ENCODE measurements around the gene OR5H2. TPM values are rescaled to one million over a fixed set of nuclear protein-coding genes. Genes with fewer than 3 reads are reported as not detected.

The OR5H2 gene
- total RNA-seq, 1 donor from 2014 or later: not detected

DNA sequence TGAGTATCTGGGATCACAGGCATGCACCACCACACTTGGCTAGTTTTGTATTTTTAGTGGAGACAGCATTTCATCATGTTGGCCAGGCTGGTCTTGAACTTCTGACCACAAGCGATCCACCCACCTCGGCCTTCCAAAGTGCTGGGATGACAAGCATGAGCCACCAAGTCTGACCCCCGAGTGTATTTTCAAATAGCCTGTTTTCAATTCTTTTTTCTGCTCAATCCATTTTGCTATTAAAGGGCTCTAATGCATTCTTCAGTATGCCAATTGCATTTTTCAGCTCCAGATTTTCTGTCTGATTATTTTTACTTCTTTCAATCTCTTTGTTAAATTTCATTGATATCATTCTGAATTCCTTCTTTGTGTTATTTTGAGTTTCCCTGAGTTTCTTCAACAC is 12.5 kb upstream of the OR5H2 start:
- Mint-ChIP-seq H3K4me3 (ENCODE audit: unreplicated experiment) (no peak overlapping the region), H3K9me3 (ENCODE audit: unreplicated experiment) (peaks cover 18% of the 10 kb centered on the region), H3K36me3 (ENCODE audit: low read depth, unreplicated experiment) (peaks cover 16% of the 10 kb centered on the region), H3K4me1 (ENCODE audit: unreplicated experiment) (no peaks in the 10 kb centered on the region), H3K27ac (ENCODE audit: unreplicated experiment) (no peak overlapping the region), H3K27me3 (ENCODE audit: unreplicated experiment) (peaks cover 2% of the 10 kb centered on the region)
- no peak for DNase-seq (ENCODE audit: low spot score)
- TF ChIP-seq, protein P1, sequence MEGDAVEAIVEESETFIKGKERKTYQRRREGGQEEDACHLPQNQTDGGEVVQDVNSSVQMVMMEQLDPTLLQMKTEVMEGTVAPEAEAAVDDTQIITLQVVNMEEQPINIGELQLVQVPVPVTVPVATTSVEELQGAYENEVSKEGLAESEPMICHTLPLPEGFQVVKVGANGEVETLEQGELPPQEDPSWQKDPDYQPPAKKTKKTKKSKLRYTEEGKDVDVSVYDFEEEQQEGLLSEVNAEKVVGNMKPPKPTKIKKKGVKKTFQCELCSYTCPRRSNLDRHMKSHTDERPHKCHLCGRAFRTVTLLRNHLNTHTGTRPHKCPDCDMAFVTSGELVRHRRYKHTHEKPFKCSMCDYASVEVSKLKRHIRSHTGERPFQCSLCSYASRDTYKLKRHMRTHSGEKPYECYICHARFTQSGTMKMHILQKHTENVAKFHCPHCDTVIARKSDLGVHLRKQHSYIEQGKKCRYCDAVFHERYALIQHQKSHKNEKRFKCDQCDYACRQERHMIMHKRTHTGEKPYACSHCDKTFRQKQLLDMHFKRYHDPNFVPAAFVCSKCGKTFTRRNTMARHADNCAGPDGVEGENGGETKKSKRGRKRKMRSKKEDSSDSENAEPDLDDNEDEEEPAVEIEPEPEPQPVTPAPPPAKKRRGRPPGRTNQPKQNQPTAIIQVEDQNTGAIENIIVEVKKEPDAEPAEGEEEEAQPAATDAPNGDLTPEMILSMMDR (IDR thresholded peaks at IDR 0.05; ENCODE audit: unreplicated experiment): no peak

DNA sequence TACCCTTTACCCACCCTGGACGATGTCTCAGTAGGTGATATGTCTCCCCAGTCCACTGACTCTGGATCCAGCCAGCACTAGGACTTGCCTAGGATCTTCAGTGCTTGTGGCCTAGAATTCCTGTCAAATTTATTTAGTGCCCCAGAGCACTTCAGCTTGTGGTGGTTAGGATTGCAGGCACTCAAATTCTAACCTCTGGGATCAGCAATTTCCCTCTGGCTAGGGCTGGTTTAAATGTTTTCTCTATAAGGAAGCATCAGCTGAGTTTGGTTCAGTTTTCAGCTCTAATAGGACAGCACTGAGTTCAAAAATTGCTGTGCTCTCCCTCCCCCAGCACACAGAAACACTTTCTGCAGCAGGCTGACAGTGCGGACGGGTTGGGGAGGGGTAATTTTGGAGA is 10.2 kb upstream of the OR5H2 start:
- H3K4me1 Mint-ChIP-seq (ENCODE audit: unreplicated experiment): no peaks in the 10 kb centered on the region
- no peak overlapping the region for H3K4me3 Mint-ChIP-seq (ENCODE audit: unreplicated experiment)
- H3K36me3 Mint-ChIP-seq (ENCODE audit: low read depth, unreplicated experiment): peaks cover 16% of the 10 kb centered on the region

DNA sequence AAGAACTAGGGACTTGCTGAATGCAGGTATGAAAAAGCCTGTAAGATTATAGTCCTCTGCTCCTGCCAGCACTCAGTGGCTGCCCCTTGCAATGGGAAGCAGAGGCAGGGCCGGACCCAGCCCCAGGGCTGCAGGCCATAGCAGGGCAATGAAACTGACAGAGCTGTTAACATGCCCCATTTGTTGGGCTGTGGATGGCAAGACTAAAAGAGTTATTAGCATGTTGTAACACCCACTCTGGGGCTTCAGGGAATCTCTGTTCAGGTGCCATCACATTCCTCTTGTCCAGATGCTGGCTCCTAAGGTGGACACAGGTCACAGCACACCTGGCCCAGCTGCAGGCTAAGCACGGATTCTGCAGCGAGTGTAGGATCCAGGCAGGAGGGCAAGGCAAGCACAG is 7.4 kb upstream of the OR5H2 start:
- H3K27me3 Mint-ChIP-seq (ENCODE audit: unreplicated experiment): peaks cover 2% of the 10 kb centered on the region
- H3K27ac Mint-ChIP-seq (ENCODE audit: unreplicated experiment): no peak overlapping the region
- TF ChIP-seq, protein P1 (IDR thresholded peaks at IDR 0.05; ENCODE audit: unreplicated experiment): no peak
- H3K4me3 Mint-ChIP-seq (ENCODE audit: unreplicated experiment): no peak overlapping the region
- H3K36me3 Mint-ChIP-seq (ENCODE audit: low read depth, unreplicated experiment): peaks cover 16% of the 10 kb centered on the region
- no peak for DNase-seq (ENCODE audit: low spot score)
- H3K9me3 Mint-ChIP-seq (ENCODE audit: unreplicated experiment): peaks cover 17% of the 10 kb centered on the region
- peaks cover 13% of the 10 kb centered on the region for H3K4me1 Mint-ChIP-seq (ENCODE audit: unreplicated experiment)

More for the DNA sequence above, 10.2 kb upstream of the OR5H2 start:
- Mint-ChIP-seq H3K27me3 (ENCODE audit: unreplicated experiment) (peaks cover 2% of the 10 kb centered on the region), H3K9me3 (ENCODE audit: unreplicated experiment) (peaks cover 18% of the 10 kb centered on the region), H3K27ac (ENCODE audit: unreplicated experiment) (no peak overlapping the region)
- no peak for DNase-seq (ENCODE audit: low spot score)
- TF ChIP-seq, protein P1 (IDR thresholded peaks at IDR 0.05; ENCODE audit: unreplicated experiment): no peak

DNA sequence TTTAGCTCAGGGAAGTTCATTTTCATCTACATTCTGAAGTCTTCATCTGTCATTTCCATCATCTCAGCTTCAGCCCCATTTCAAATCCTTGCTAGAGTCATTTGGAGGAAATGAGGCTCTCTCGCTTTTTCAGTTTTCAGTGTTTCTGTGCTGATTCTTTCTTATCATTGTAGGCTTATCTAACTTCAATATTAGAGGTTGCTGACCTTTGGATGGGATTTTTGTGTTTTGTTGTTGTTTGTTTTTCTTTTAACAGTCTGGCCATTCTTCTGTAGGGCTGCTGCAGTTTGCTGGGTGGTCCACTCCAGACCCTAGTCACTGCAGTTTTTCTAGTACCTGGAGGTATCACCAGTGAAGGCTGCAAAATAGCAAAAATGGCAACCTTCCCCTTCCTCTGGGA is 8.6 kb downstream of the OR5H2 start:
- Mint-ChIP-seq H3K4me1 (ENCODE audit: unreplicated experiment) (peaks cover 13% of the 10 kb centered on the region), H3K27ac (ENCODE audit: unreplicated experiment) (no peak overlapping the region), H3K27me3 (ENCODE audit: unreplicated experiment) (peaks cover 3% of the 10 kb centered on the region), H3K4me3 (ENCODE audit: unreplicated experiment) (no peak overlapping the region), H3K36me3 (ENCODE audit: low read depth, unreplicated experiment) (no peaks in the 10 kb centered on the region), H3K9me3 (ENCODE audit: unreplicated experiment) (no peaks in the 10 kb centered on the region)
- DNase-seq (ENCODE audit: low spot score): no peak
- TF ChIP-seq, protein P1 (IDR thresholded peaks at IDR 0.05; ENCODE audit: unreplicated experiment): no peak

DNA sequence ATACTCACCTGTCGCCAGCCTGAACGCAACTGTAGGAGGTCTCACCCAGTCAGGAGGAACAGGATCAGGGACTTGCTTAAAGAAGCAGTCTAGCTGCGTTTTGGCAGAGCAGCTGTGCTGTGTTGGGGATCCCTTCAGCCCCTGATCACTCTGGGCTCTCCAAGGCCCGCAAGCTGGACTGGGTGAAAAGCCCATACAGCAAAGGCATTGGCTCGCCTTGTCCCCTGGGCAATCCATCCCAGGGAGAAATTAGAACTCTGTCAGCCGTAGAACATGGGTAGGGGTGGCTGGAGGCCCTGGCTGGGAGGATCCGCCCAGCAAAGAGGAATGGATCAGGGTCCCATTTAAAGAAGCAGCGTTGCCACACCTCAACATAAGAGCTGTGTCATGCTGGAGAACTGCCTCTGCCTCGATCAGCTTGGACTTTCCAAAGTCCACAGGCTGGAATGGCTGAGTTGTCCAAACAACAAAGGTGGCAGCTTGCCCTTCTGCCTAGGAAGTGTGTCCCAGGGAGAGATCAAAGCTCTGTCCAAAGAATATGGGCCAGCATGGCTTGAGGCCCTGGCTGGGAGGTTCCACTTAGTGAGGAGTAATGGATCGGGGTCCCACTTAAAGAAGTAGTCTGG is 9.1 kb downstream of the OR5H2 start:
- DNase-seq (ENCODE audit: low spot score): no peak
- H3K4me3 Mint-ChIP-seq (ENCODE audit: unreplicated experiment): no peak overlapping the region
- no peak overlapping the region for H3K27ac Mint-ChIP-seq (ENCODE audit: unreplicated experiment)
- peaks cover under 1% of the 10 kb centered on the region for H3K27me3 Mint-ChIP-seq (ENCODE audit: unreplicated experiment)
- TF ChIP-seq, protein P1 (IDR thresholded peaks at IDR 0.05; ENCODE audit: unreplicated experiment): no peak
- H3K9me3 Mint-ChIP-seq (ENCODE audit: unreplicated experiment): no peaks in the 10 kb centered on the region
- H3K4me1 Mint-ChIP-seq (ENCODE audit: unreplicated experiment): peaks cover 13% of the 10 kb centered on the region
- H3K36me3 Mint-ChIP-seq (ENCODE audit: low read depth, unreplicated experiment): no peaks in the 10 kb centered on the region
